HepG2 (cell line): ENCODE data around the gene ANKS4B. TPM values are rescaled to one million over a fixed set of nuclear protein-coding genes. Genes with fewer than 3 reads are reported as not detected.
A peak's percentile ranks its signal among the peaks of the same experiment; 100 is the strongest.

ENCODE experiments used
- ADNP ChIP-seq: sonication (generic); formaldehyde crosslinking; IDR thresholded peaks from 2 replicates; pipeline ENCODE4 v1.4.0; 2020; ENCODE audit warnings: missing genetic modification reagents
- DPF2 ChIP-seq: sonication (generic); formaldehyde crosslinking; IDR thresholded peaks from 2 replicates; pipeline ENCODE4 v1.4.0; 2020; ENCODE audit warnings: mild to moderate bottlenecking, low read depth, missing genetic modification reagents, borderline replicate concordance
- HNRNPLL ChIP-seq: fragments of 200-400 bp; formaldehyde crosslinking; IDR thresholded peaks from 2 replicates; pipeline ENCODE4 v1.6.1; 2017; ENCODE audit warnings: mild to moderate bottlenecking, low read depth, low read length; ENCODE audit not compliant: poor library complexity, severe bottlenecking
- IRX3 ChIP-seq: sonication (generic); formaldehyde crosslinking; IDR thresholded peaks from 2 replicates; pipeline ENCODE4 v1.8.1; 2023; ENCODE audit warnings: mild to moderate bottlenecking, low read depth, missing genetic modification reagents, borderline replicate concordance
- MED1 ChIP-seq: sonication (generic); formaldehyde crosslinking; IDR thresholded peaks from 2 replicates; pipeline ENCODE4 v1.4.0; 2020; ENCODE audit warnings: missing genetic modification reagents
- NFKB2 ChIP-seq: sonication (generic); formaldehyde crosslinking; IDR thresholded peaks from 2 replicates; pipeline ENCODE4 v1.4.0; 2020; ENCODE audit warnings: missing genetic modification reagents, borderline replicate concordance
- SPEN ChIP-seq: sonication (generic); formaldehyde crosslinking; IDR thresholded peaks from 2 replicates; pipeline ENCODE4 v1.5.1; 2020; ENCODE audit warnings: low read depth, mild to moderate bottlenecking, missing genetic modification reagents
- ZMYM4 ChIP-seq: sonication (generic); formaldehyde crosslinking; IDR thresholded peaks from 2 replicates; pipeline ENCODE4 v1.8.1; 2023; ENCODE audit warnings: mild to moderate bottlenecking, missing genetic modification reagents
- ZNF350 ChIP-seq: sonication (generic); formaldehyde crosslinking; IDR thresholded peaks from 2 replicates; pipeline ENCODE4 v1.4.0; 2020; ENCODE audit warnings: mild to moderate bottlenecking, low read depth, missing genetic modification reagents, borderline replicate concordance
- ZNF383 ChIP-seq: sonication (generic); formaldehyde crosslinking; IDR thresholded peaks from 2 replicates; pipeline ENCODE4 v1.4.0; 2020; ENCODE audit warnings: missing genetic modification reagents, mild to moderate bottlenecking, borderline replicate concordance
- ZNF563 ChIP-seq: sonication (generic); formaldehyde crosslinking; IDR thresholded peaks from 2 replicates; pipeline ENCODE4 v1.8.0; 2022; ENCODE audit warnings: mild to moderate bottlenecking, moderate library complexity, missing genetic modification reagents
- ZNF747 ChIP-seq: sonication (generic); formaldehyde crosslinking; IDR thresholded peaks from 2 replicates; pipeline ENCODE4 v1.8.1; 2023; ENCODE audit warnings: missing genetic modification reagents, mild to moderate bottlenecking, borderline replicate concordance
- ZNF839 ChIP-seq: sonication (generic); formaldehyde crosslinking; IDR thresholded peaks from 2 replicates; pipeline ENCODE4 v1.4.0; 2020; ENCODE audit warnings: missing genetic modification reagents, mild to moderate bottlenecking, borderline replicate concordance
- polyA plus RNA-seq, 8 experiments: library from polyadenylated mRNA; depleted of rRNA in 3 of 8; stranded (reverse) in 7 of 8; unstranded in 1 of 8; fragments of >200 nt; fragmentation: Illumina TruSeq in 4 of 8; extraction: Trizol in 4 of 8; gene quantifications; 2 replicates each; pipeline versions ENCODE4 v1.2.1 to v1.2.3, GENCODE V29; 2011 to 2016; ENCODE audit warnings: low read depth in 4 of 8, missing spikeins in 1 of 8, mixed read lengths in 1 of 8; ENCODE audit not compliant: insufficient read depth in 1 of 8
- total RNA-seq, 5 experiments: library from RNA; depleted of rRNA; stranded (reverse); fragments of >200 nt; fragmentation: Illumina TruSeq; extraction: Trizol; gene quantifications; 2 replicates each; pipeline ENCODE4 v1.2.3, GENCODE V29; 2016; ENCODE audit warnings: low read depth in 1 of 5
- TF ChIP-seq, protein P1 (sequence below): sonication (generic); formaldehyde crosslinking; IDR thresholded peaks from 2 replicates; pipeline ENCODE4 v1.5.1; 2020; ENCODE audit warnings: mild to moderate bottlenecking, missing genetic modification reagents
- TF ChIP-seq, protein P2 (sequence below): sonication (generic); formaldehyde crosslinking; IDR thresholded peaks from 2 replicates; pipeline ENCODE4 v1.4.0; 2020; ENCODE audit warnings: mild to moderate bottlenecking, missing genetic modification reagents
- TF ChIP-seq, protein P3 (sequence below): IDR thresholded peaks from 2 replicates; pipeline ENCODE4 v1.6.1; 2018; ENCODE audit warnings: missing genetic modification reagents, mild to moderate bottlenecking, missing compliant biosample characterization
- TF ChIP-seq, protein P4 (sequence below): sonication (generic); formaldehyde crosslinking; IDR thresholded peaks from 2 replicates; pipeline ENCODE4 v1.5.1; 2020; ENCODE audit warnings: mild to moderate bottlenecking, missing genetic modification reagents, moderate library complexity

The ANKS4B gene
- total and polyA plus RNA-seq, 2 of the 13 experiments (the other 11 are each of a cell fraction or from before 2014, with no cell fraction given), result 6.5 to 30.0 TPM

DNA sequence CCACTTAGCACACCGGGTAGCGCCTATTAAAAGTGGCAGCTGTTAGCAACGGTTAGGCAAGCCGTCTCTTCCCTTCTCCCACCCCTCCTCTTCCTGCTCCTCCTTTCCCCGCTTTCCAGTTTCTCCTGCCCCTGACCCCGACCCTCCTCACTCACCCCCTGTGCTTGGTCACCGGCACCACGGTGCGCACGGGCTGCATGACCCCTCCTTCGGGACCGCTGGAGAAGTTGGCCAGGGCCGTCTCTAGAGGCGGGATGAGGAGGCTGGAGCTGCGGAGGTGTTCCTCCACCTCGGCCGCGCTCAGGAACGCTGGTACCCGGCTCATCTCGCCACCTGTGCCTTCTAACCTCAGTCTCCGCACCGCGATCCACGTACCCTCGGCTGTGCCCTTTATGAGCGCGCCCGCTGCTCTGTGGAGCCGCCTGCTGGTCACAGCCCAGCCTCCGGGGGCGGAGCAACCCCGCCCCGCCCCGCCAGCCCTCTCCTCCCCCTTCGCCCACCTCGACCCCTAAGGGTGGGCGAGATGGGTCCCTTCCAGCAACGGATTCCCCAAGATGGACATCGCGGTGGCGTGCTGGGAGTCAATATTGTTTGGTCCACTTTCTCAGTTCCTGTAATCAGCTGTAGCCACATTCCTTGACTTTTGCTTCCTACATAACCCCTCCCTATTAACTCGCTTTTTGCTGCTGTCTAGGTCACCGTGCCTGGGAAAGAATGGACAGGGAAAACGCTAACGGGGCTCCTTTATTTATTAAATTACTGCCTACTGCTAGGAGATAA, 44.6 kb downstream of the ANKS4B start, which contains the start of gene CRYM (continued):
- TF ChIP-seq, protein P1, sequence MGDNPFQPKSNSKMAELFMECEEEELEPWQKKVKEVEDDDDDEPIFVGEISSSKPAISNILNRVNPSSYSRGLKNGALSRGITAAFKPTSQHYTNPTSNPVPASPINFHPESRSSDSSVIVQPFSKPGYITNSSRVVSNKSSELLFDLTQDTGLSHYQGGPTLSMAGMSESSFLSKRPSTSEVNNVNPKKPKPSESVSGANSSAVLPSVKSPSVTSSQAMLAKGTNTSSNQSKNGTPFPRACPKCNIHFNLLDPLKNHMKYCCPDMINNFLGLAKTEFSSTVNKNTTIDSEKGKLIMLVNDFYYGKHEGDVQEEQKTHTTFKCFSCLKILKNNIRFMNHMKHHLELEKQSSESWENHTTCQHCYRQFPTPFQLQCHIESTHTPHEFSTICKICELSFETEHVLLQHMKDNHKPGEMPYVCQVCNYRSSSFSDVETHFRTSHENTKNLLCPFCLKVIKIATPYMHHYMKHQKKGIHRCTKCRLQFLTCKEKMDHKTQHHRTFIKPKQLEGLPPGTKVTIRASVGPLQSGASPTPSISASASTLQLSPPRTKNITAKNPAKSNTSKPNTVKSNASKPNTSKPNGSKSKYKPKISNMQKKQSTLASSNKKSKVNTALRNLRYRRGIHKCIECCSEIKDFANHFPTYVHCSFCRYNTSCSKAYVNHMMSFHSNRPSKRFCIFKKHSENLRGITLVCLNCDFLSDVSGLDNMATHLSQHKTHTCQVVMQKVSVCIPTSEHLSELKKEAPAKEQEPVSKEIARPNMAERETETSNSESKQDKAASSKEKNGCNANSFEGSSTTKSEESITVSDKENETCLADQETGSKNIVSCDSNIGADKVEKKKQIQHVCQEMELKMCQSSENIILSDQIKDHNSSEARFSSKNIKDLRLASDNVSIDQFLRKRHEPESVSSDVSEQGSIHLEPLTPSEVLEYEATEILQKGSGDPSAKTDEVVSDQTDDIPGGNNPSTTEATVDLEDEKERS (CRISPR knock-in tag), result peak; percentile 43; the same call in 1 of the 2 replicates
- peak; percentile 56 for TF ChIP-seq MED1
- peak; percentile 92 for TF ChIP-seq ADNP (CRISPR knock-in tag)
- peak; percentile 74; the same call in 1 of the 2 replicates for TF ChIP-seq IRX3 (CRISPR knock-in tag)
- peak; percentile 85; the same call in 1 of the 2 replicates for TF ChIP-seq ZNF747 (CRISPR knock-in tag)
- TF ChIP-seq HNRNPLL, result peak; percentile 83
- TF ChIP-seq, protein P2, sequence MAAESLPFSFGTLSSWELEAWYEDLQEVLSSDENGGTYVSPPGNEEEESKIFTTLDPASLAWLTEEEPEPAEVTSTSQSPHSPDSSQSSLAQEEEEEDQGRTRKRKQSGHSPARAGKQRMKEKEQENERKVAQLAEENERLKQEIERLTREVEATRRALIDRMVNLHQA (CRISPR knock-in tag), result no peak
- 0 out of 2 replicates have a peak, but pooled peaks have one; percentile 21 for TF ChIP-seq ZNF563 (CRISPR knock-in tag)
- TF ChIP-seq ZNF839 (CRISPR knock-in tag), result peak; percentile 96; the same call in 1 of the 2 replicates
- TF ChIP-seq, protein P3, sequence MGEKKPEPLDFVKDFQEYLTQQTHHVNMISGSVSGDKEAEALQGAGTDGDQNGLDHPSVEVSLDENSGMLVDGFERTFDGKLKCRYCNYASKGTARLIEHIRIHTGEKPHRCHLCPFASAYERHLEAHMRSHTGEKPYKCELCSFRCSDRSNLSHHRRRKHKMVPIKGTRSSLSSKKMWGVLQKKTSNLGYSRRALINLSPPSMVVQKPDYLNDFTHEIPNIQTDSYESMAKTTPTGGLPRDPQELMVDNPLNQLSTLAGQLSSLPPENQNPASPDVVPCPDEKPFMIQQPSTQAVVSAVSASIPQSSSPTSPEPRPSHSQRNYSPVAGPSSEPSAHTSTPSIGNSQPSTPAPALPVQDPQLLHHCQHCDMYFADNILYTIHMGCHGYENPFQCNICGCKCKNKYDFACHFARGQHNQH (CRISPR knock-in tag), result no peak; the same call in 1 of the 2 replicates
- TF ChIP-seq, protein P4, sequence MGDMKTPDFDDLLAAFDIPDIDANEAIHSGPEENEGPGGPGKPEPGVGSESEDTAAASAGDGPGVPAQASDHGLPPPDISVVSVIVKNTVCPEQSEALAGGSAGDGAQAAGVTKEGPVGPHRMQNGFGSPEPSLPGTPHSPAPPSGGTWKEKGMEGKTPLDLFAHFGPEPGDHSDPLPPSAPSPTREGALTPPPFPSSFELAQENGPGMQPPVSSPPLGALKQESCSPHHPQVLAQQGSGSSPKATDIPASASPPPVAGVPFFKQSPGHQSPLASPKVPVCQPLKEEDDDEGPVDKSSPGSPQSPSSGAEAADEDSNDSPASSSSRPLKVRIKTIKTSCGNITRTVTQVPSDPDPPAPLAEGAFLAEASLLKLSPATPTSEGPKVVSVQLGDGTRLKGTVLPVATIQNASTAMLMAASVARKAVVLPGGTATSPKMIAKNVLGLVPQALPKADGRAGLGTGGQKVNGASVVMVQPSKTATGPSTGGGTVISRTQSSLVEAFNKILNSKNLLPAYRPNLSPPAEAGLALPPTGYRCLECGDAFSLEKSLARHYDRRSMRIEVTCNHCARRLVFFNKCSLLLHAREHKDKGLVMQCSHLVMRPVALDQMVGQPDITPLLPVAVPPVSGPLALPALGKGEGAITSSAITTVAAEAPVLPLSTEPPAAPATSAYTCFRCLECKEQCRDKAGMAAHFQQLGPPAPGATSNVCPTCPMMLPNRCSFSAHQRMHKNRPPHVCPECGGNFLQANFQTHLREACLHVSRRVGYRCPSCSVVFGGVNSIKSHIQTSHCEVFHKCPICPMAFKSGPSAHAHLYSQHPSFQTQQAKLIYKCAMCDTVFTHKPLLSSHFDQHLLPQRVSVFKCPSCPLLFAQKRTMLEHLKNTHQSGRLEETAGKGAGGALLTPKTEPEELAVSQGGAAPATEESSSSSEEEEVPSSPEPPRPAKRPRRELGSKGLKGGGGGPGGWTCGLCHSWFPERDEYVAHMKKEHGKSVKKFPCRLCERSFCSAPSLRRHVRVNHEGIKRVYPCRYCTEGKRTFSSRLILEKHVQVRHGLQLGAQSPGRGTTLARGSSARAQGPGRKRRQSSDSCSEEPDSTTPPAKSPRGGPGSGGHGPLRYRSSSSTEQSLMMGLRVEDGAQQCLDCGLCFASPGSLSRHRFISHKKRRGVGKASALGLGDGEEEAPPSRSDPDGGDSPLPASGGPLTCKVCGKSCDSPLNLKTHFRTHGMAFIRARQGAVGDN, result peak; percentile 85
- peak; percentile 81; the same call in 1 of the 2 replicates for TF ChIP-seq NFKB2 (CRISPR knock-in tag)
- peak; percentile 78; the same call in 1 of the 2 replicates for TF ChIP-seq ZNF383 (CRISPR knock-in tag)
- TF ChIP-seq ZMYM4 (CRISPR knock-in tag), result peak; percentile 79; the same call in 1 of the 2 replicates
- TF ChIP-seq ZNF350 (CRISPR knock-in tag), result peak; percentile 85
- peak; percentile 44; the same call in 1 of the 2 replicates for TF ChIP-seq DPF2
- TF ChIP-seq SPEN (CRISPR knock-in tag), result peak; percentile 89
